B cell (primary cell): ENCODE measurements around the gene ZNF804B. TPM values are rescaled to one million over a fixed set of nuclear protein-coding genes. Genes with fewer than 3 reads are reported as not detected.

Experiments used
- ATAC-seq: fragments of 200-7000 bp; cut with Tn5 transposase; one replicate; pipeline ENCODE4 v1.10.0; 2021; ENCODE audit warnings: low read depth, mild to moderate bottlenecking, moderate number of reproducible peaks, moderate library complexity
- CTCF ChIA-PET: fragments of 350-600 bp; sonication (Branson Sonifier 250); formaldehyde crosslinking; loops from one replicate; lab custom pipeline; 2021; ENCODE audit warnings: antibody characterized with exemption, inconsistent platforms; lab: Charles Lee
- POLR2A ChIA-PET: fragments of 350-600 bp; sonication (Branson Sonifier 250); formaldehyde crosslinking; loops from one replicate; lab custom pipeline; 2021; ENCODE audit warnings: antibody characterized with exemption; lab: Charles Lee
- DNase-seq: peaks from one replicate; pipeline ENCODE4 v3.0.0; 2013
- H2AFZ ChIP-seq: 2 replicates; pipeline ENCODE4 v1.6.1; 2012; ENCODE audit warnings: mild to moderate bottlenecking, low read depth, low read length; ENCODE audit not compliant: insufficient read depth, poor library complexity, severe bottlenecking
- H3K27ac ChIP-seq, 2 donors: 1 replicate in 1 of 2; 2 replicates in 1 of 2; pipeline ENCODE4 v1.5.1; 2012 to 2013; ENCODE audit warnings: low read length in 2 of 2, mild to moderate bottlenecking in 2 of 2, moderate library complexity in 1 of 2
- H3K27me3 ChIP-seq, 4 experiments: fragments of 200-600 bp in 1 of 4; sonication (generic) in 1 of 4; replicated peaks in 1 of 4; 1 replicate in 2 of 4; 2 replicates in 2 of 4; pipeline versions ENCODE4 v1.6.1 to v1.7.0; 2013 to 2016; ENCODE audit warnings: low read length in 3 of 4, mild to moderate bottlenecking in 2 of 4, mixed read lengths in 1 of 4, moderate library complexity in 1 of 4; ENCODE audit not compliant: insufficient read depth in 4 of 4, control insufficient read depth in 3 of 4; ENCODE audit errors: control extremely low read depth in 1 of 4
- H3K36me3 ChIP-seq, 2 experiments: replicated peaks in 1 of 2; 1 replicate in 1 of 2; 2 replicates in 1 of 2; pipeline versions ENCODE4 v1.6.1 to v1.7.1; 2013; ENCODE audit warnings: low read length in 1 of 2; ENCODE audit not compliant: insufficient read depth in 2 of 2, control insufficient read depth in 1 of 2; ENCODE audit errors: control extremely low read depth in 1 of 2, extremely low read depth in 1 of 2
- H3K4me1 ChIP-seq, 2 donors: fragments of 200-600 bp in 1 of 2; sonication (generic) in 1 of 2; 1 replicate in 1 of 2; 2 replicates in 1 of 2; pipeline versions ENCODE4 v1.5.1 to v1.6.1; 2013 to 2017; ENCODE audit warnings: low read length in 2 of 2; ENCODE audit not compliant: control insufficient read depth in 2 of 2, insufficient read depth in 2 of 2
- H3K4me2 ChIP-seq: replicated peaks from 2 replicates; pipeline ENCODE3; 2012; ENCODE audit warnings: mild to moderate bottlenecking, low read depth, low read length; ENCODE audit not compliant: poor library complexity, severe bottlenecking
- H3K4me3 ChIP-seq, 5 experiments: fragments of 200-600 bp in 1 of 5; sonication (generic) in 1 of 5; 1 replicate in 3 of 5; 2 replicates in 2 of 5; pipeline versions ENCODE4 v1.5.1 to v1.7.0; 2011 to 2016; ENCODE audit warnings: low read length in 4 of 5, mild to moderate bottlenecking in 4 of 5, low read depth in 2 of 5, control low read depth in 1 of 5, moderate library complexity in 1 of 5; ENCODE audit not compliant: insufficient read depth in 1 of 5; ENCODE audit errors: control extremely low read depth in 1 of 5, extremely low read depth in 1 of 5
- H3K79me2 ChIP-seq: fragments of 200-600 bp; sonication (generic); one replicate; pipeline ENCODE4 v1.6.0; 2016; ENCODE audit warnings: low read length; ENCODE audit not compliant: control insufficient read depth, insufficient read depth
- H3K9ac ChIP-seq: fragments of 200-600 bp; sonication (generic); 2 replicates; pipeline ENCODE4 v1.6.1; 2017; ENCODE audit warnings: mild to moderate bottlenecking, low read length, moderate library complexity
- H3K9me3 ChIP-seq, 3 donors: one replicate each; pipeline versions ENCODE4 v1.6.1 to v1.7.1; 2013; ENCODE audit warnings: low read length in 2 of 3; ENCODE audit not compliant: control insufficient read depth in 2 of 3, insufficient read depth in 1 of 3; ENCODE audit errors: control extremely low read depth in 1 of 3
- H4K20me1 ChIP-seq: 2 replicates; pipeline ENCODE4 v1.6.0; 2012; ENCODE audit warnings: mild to moderate bottlenecking, low read length; ENCODE audit not compliant: insufficient read depth, control insufficient read depth, poor library complexity, severe bottlenecking
- H3K27ac Mint-ChIP-seq: one replicate; pipeline ENCODE4 v1.8.0; 2021; ENCODE audit warnings: mixed read lengths
- H3K27me3 Mint-ChIP-seq: one replicate; pipeline ENCODE4 v1.8.0; 2021; ENCODE audit warnings: mixed read lengths
- H3K4me1 Mint-ChIP-seq: one replicate; pipeline ENCODE4 v1.8.0; 2021; ENCODE audit warnings: mixed read lengths
- H3K4me3 Mint-ChIP-seq: one replicate; pipeline ENCODE4 v1.8.0; 2021; ENCODE audit warnings: mixed read lengths
- H3K9me3 Mint-ChIP-seq: one replicate; pipeline ENCODE4 v1.8.0; 2022; ENCODE audit warnings: mixed read lengths; ENCODE audit not compliant: insufficient read depth
- CTCF ChIP-seq: fragments of 200-600 bp; IDR thresholded peaks from one replicate; pipeline ENCODE4 v1.8.0; 2022; ENCODE audit warnings: antibody characterized with exemption, mild to moderate bottlenecking
- EZH2 ChIP-seq: IDR thresholded peaks from 2 replicates; pipeline ENCODE4 v1.6.1; 2012; ENCODE audit warnings: borderline replicate concordance, low read depth, mild to moderate bottlenecking, moderate library complexity, low read length; ENCODE audit not compliant: insufficient read depth, poor library complexity, severe bottlenecking
- WGBS: methylation state at CpG from one replicate; pipeline ENCODE4 v1.1.5; 2013; ENCODE audit warnings: missing lambda C conversion rate; ENCODE audit not compliant: insufficient coverage; 5-methylcytosine and 5-hydroxymethylcytosine counted together
- intact Hi-C: fragments of 100-400 bp; cut with micrococcal nuclease; formaldehyde crosslinking; loops from one replicate; pipeline ENCODE4 v1.10.0; 2022
- polyA plus RNA-seq: library from polyadenylated mRNA; depleted of rRNA; stranded (reverse); fragments of >200 nt; gene quantifications from 2 replicates; pipeline ENCODE4 v1.2.3, GENCODE V29; 2012
- total RNA-seq, 2 donors: library from RNA; stranded (reverse); fragments of 120-200 nt in 1 of 2; gene quantifications; 1 replicate in 1 of 2; 2 replicates in 1 of 2; pipeline versions ENCODE4 v1.2.3 to v1.2.4, GENCODE V29; 2013 to 2022

The ZNF804B gene
- total and polyA plus RNA-seq, 2 donors (not counting 1 experiment from before 2014, with no cell fraction given) = not detected

DNA sequence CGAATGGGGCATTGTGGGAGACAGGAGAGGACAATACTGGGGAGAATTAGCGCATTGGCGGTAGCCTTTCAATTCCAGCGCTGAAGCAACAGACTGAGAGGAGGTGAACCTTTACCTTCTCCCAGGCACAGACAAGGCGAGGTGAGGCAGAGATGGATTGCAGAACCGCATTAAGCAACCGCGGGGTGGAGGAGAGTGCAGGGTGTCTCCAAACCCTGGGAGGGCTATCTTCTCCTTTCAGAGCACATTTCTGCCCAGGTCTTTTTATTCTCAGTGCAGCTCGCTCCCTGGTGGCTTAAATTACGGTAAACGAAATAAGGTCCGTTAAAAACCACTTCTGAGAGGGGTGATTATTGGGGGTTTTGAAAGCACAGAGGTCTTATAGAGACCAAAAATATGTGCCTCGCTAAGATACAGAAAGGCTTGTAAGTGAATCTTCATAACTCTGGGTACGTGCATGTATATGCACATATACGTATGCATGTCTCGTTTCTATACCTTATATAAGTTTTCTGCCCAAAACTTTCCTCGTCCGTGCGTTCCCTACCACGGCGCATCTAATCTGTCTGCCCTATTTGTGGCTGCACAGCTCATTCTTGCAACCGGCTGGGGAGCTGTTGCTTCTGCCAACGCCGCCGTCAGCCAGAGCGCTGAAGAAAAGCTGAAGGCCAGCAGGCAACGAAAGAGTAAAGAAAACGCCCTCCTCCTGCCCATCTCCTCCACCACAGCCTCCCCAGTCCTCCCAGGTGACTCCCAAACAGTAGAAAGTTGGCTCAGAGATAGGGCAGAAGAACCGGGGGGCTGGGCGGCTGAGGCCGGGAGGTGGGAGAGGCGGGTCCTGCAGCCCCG, 895 bp upstream of the ZNF804B start:
- H3K4me1 Mint-ChIP-seq = peaks cover 3% of the 10 kb centered on the region
- intact Hi-C loops = no loop called here
- no peak overlapping the region for H2AFZ ChIP-seq
- no peak overlapping the region for H3K4me2 ChIP-seq
- TF ChIP-seq CTCF (no peak), EZH2 (no peak)
- H3K9me3 ChIP-seq = no peaks in the 10 kb centered on the region
- peaks cover 0 to 11% (median 6%) of the 10 kb centered on the region in 4 experiments for H3K27me3 ChIP-seq
- POLR2A ChIA-PET = no interaction called here
- H3K4me3 ChIP-seq = no peak overlapping the region
- H3K27ac Mint-ChIP-seq = no peak overlapping the region
- H3K27ac ChIP-seq = no peak overlapping the region
- no peak overlapping the region for H3K4me3 Mint-ChIP-seq
- no peaks in the 10 kb centered on the region for H3K79me2 ChIP-seq
- 7% methylated on average over 23 of the region's 33 CpGs for WGBS
- H3K9ac ChIP-seq = no peak overlapping the region
- H3K4me1 ChIP-seq = no peaks in the 10 kb centered on the region
- CTCF ChIA-PET = no interaction called here
- no peak for ATAC-seq
- H3K9me3 Mint-ChIP-seq = no peaks in the 10 kb centered on the region
- DNase-seq = no peak
- no peaks in the 10 kb centered on the region for H4K20me1 ChIP-seq
- peaks cover 35% of the 10 kb centered on the region for H3K27me3 Mint-ChIP-seq
- no peaks in the 10 kb centered on the region for H3K36me3 ChIP-seq

DNA sequence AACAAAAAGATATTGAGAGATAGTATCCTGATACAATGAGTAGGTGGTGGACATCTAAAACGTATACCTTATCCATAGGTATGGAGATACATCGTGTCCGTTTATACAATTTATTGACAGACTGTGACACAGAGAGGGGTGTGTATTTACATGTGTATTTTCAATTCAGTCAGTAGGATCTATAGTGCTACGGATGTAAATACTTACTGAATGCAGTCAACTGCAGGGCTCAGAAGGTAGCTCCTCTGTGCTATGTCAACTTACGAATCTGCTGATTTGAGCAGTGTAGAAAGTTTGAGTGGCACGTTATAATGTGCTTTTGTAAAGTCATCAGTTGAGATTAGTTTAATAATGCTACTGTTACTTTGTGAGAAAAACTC, 626 bp downstream of the ZNF804B start:
- peaks cover 35% of the 10 kb centered on the region for H3K27me3 Mint-ChIP-seq

More for the DNA sequence above, 626 bp downstream of the ZNF804B start:
- H3K27ac ChIP-seq = no peak overlapping the region
- H3K9ac ChIP-seq = no peak overlapping the region
- ATAC-seq (no peak), DNase-seq (no peak)
- H3K4me3 Mint-ChIP-seq = no peak overlapping the region
- TF ChIP-seq CTCF = no peak
- TF ChIP-seq EZH2 = no peak
- no peak overlapping the region for H2AFZ ChIP-seq
- no peak overlapping the region for H3K4me2 ChIP-seq
- intact Hi-C loops = no loop called here
- peaks cover 0 to 11% (median 6%) of the 10 kb centered on the region in 4 experiments for H3K27me3 ChIP-seq
- H3K4me1 Mint-ChIP-seq = peaks cover 3% of the 10 kb centered on the region
- H3K27ac Mint-ChIP-seq = no peak overlapping the region
- H3K9me3 Mint-ChIP-seq = no peaks in the 10 kb centered on the region
- no peaks in the 10 kb centered on the region for H3K79me2 ChIP-seq
- no peaks in the 10 kb centered on the region for H3K4me1 ChIP-seq
- H3K9me3 ChIP-seq = no peaks in the 10 kb centered on the region
- H3K36me3 ChIP-seq = no peaks in the 10 kb centered on the region
- no peak overlapping the region for H3K4me3 ChIP-seq
- POLR2A ChIA-PET = no interaction called here
- H4K20me1 ChIP-seq = no peaks in the 10 kb centered on the region
- CTCF ChIA-PET = no interaction called here
- WGBS = 40% methylated on average over 4 of the region's 6 CpGs
